Neural cell (in vitro differentiated cells): Measurements from ENCODE around the gene IGFBP2. TPM values are rescaled to one million over a fixed set of nuclear protein-coding genes. Genes with fewer than 3 reads are reported as not detected.
"Not testable (repeated sequence)": the region's sequence is repeated elsewhere in the genome, so short reads cannot be mapped to it uniquely, and the experiment has no call there.

Source experiments
- H2AFZ ChIP-seq: fragments of 200-600, 300-800 bp; sonication (generic), shearing (Covaris generic); 2 replicates; pipeline ENCODE4 v1.6.0; 2014; ENCODE audit warnings: low read depth, mild to moderate bottlenecking, antibody characterized with exemption, low read length, moderate library complexity
- H3F3A ChIP-seq: fragments of 200-600 bp; shearing (Covaris generic); 2 replicates; pipeline ENCODE4 v1.6.1; 2016; ENCODE audit warnings: mild to moderate bottlenecking, moderate library complexity, mixed read lengths, antibody characterized with exemption, low read length; ENCODE audit not compliant: insufficient read depth, poor library complexity, severe bottlenecking
- H3K27ac ChIP-seq: fragments of 200-600, 300-800 bp; sonication (generic), shearing (Covaris generic); 2 replicates; pipeline ENCODE4 v1.5.1; 2014; ENCODE audit warnings: mild to moderate bottlenecking, low read length, moderate library complexity
- H3K27me3 ChIP-seq: fragments of 300-800, 200-600 bp; sonication (generic), shearing (Covaris generic); 2 replicates; pipeline ENCODE4 v1.6.0; 2014; ENCODE audit warnings: mild to moderate bottlenecking, low read depth, low read length, moderate library complexity; ENCODE audit not compliant: insufficient read depth
- H3K36me3 ChIP-seq: fragments of 300-800, 200-600 bp; sonication (generic), shearing (Covaris generic); 2 replicates; pipeline ENCODE4 v1.5.1; 2014; ENCODE audit warnings: mild to moderate bottlenecking, antibody characterized with exemption, low read length, moderate library complexity; ENCODE audit not compliant: insufficient read depth
- H3K4me2 ChIP-seq: fragments of 300-800, 200-600 bp; sonication (generic), shearing (Covaris generic); 2 replicates; pipeline ENCODE4 v1.6.0; 2014; ENCODE audit warnings: mild to moderate bottlenecking, low read length
- H3K4me3 ChIP-seq: fragments of 300-800, 200-600 bp; sonication (generic), shearing (Covaris generic); 2 replicates; pipeline ENCODE4 v1.5.1; 2014; ENCODE audit warnings: mild to moderate bottlenecking, low read length, moderate library complexity
- H3K79me2 ChIP-seq: fragments of 200-600 bp; shearing (Covaris generic); replicated peaks from 2 replicates; pipeline ENCODE4 v1.6.0; 2014; ENCODE audit warnings: mild to moderate bottlenecking, low read length, moderate library complexity; ENCODE audit not compliant: insufficient read depth
- H3K9ac ChIP-seq: fragments of 300-800, 200-600 bp; sonication (generic), shearing (Covaris generic); 2 replicates; pipeline ENCODE4 v1.6.1; 2016; ENCODE audit warnings: mild to moderate bottlenecking, low read length, mixed read lengths
- H3K9me2 ChIP-seq: fragments of 200-600 bp; shearing (Covaris generic); 2 replicates; pipeline ENCODE4 v1.6.1; 2016; ENCODE audit warnings: mild to moderate bottlenecking, low read length, mixed read lengths; ENCODE audit not compliant: insufficient read depth
- H3K9me3 ChIP-seq: fragments of 200-600, 300-800 bp; sonication (generic), shearing (Covaris generic); 2 replicates; pipeline ENCODE4 v1.6.1; 2016; ENCODE audit warnings: mild to moderate bottlenecking, mixed run types, low read length, moderate library complexity, mixed read lengths
- H4K20me1 ChIP-seq: fragments of 200-600 bp; shearing (Covaris generic); 2 replicates; pipeline ENCODE4 v1.6.1; 2016; ENCODE audit warnings: mild to moderate bottlenecking, mixed run types; ENCODE audit not compliant: insufficient read depth
- CTCF ChIP-seq: fragments of 450-650 bp; IDR thresholded peaks from 2 replicates; pipeline ENCODE4 v1.5.1; 2014; ENCODE audit warnings: antibody characterized with exemption, mild to moderate bottlenecking, moderate library complexity; ENCODE audit not compliant: poor library complexity, severe bottlenecking
- EP300 ChIP-seq: fragments of 450-650 bp; conservative IDR thresholded peaks from 2 replicates; pipeline ENCODE4 v1.6.1; 2014; ENCODE audit warnings: antibody characterized with exemption, mild to moderate bottlenecking, moderate library complexity; ENCODE audit not compliant: poor library complexity, severe bottlenecking
- MXI1 ChIP-seq: fragments of 450-650 bp; conservative IDR thresholded peaks from 2 replicates; pipeline ENCODE4 v1.6.1; 2014; ENCODE audit warnings: antibody characterized with exemption, mild to moderate bottlenecking; ENCODE audit not compliant: poor library complexity, severe bottlenecking
- POLR2AphosphoS5 ChIP-seq: IDR thresholded peaks from 2 replicates; pipeline ENCODE4 v1.6.1; 2012
- SMC3 ChIP-seq: fragments of 450-650 bp; conservative IDR thresholded peaks from 2 replicates; pipeline ENCODE4 v1.6.1; 2014; ENCODE audit warnings: antibody characterized with exemption, mild to moderate bottlenecking, moderate library complexity; ENCODE audit not compliant: poor library complexity
- polyA plus RNA-seq: library from polyadenylated mRNA; depleted of rRNA; stranded (reverse); fragments of >200 nt; gene quantifications from 2 replicates; pipeline ENCODE4 v1.2.3, GENCODE V29; 2014

Gene IGFBP2
- polyA plus RNA-seq, 1 donor from 2014 or later: 150 TPM

GRCh38 chr2:216596236-216596979 is 36.8 kb upstream of the IGFBP2 start:
- TF ChIP-seq EP300: no peak
- TF ChIP-seq POLR2AphosphoS5: no peak
- no peak for TF ChIP-seq MXI1
- no peak for TF ChIP-seq SMC3
- no peak for TF ChIP-seq CTCF
- Histone ChIP-seq H3K4me3 (no peak overlapping the region), H3F3A (no peaks in the 10 kb centered on the region), H3K27ac (no peak overlapping the region), H3K9me2 (no peaks in the 10 kb centered on the region), H3K79me2 (no peaks in the 10 kb centered on the region), H2AFZ (no peak overlapping the region), H3K27me3 (no peaks in the 10 kb centered on the region), H3K9me3 (no peaks in the 10 kb centered on the region), H3K36me3 (no peaks in the 10 kb centered on the region), H3K4me2 (no peak overlapping the region), H3K9ac (no peak overlapping the region), H4K20me1 (no peaks in the 10 kb centered on the region)

GRCh38 chr2:216596980-216597509 is 36.2 kb upstream of the IGFBP2 start:
- H3K4me2 ChIP-seq: no peak overlapping the region
- no peaks in the 10 kb centered on the region for H4K20me1 ChIP-seq
- H3K79me2 ChIP-seq: no peaks in the 10 kb centered on the region
- TF ChIP-seq CTCF: no peak
- H3K9me2 ChIP-seq: no peaks in the 10 kb centered on the region
- no peaks in the 10 kb centered on the region for H3F3A ChIP-seq
- no peak overlapping the region for H2AFZ ChIP-seq
- no peaks in the 10 kb centered on the region for H3K27me3 ChIP-seq
- no peak overlapping the region for H3K9ac ChIP-seq
- H3K4me3 ChIP-seq: no peak overlapping the region
- no peaks in the 10 kb centered on the region for H3K36me3 ChIP-seq
- H3K27ac ChIP-seq: no peak overlapping the region
- H3K9me3 ChIP-seq: no peaks in the 10 kb centered on the region

GRCh38 chr2:216597825-216598224 is 35.4 kb upstream of the IGFBP2 start:
- not testable (repeated sequence) for H3K4me2 ChIP-seq, H3K9ac ChIP-seq, H3K9me3 ChIP-seq, H3F3A ChIP-seq, H4K20me1 ChIP-seq, H3K36me3 ChIP-seq, H3K4me3 ChIP-seq, H3K9me2 ChIP-seq, H3K27ac ChIP-seq, H2AFZ ChIP-seq, H3K27me3 ChIP-seq, H3K79me2 ChIP-seq
